Measurements from ENCODE around the gene NSFL1C.

Gene NSFL1C

DNA sequence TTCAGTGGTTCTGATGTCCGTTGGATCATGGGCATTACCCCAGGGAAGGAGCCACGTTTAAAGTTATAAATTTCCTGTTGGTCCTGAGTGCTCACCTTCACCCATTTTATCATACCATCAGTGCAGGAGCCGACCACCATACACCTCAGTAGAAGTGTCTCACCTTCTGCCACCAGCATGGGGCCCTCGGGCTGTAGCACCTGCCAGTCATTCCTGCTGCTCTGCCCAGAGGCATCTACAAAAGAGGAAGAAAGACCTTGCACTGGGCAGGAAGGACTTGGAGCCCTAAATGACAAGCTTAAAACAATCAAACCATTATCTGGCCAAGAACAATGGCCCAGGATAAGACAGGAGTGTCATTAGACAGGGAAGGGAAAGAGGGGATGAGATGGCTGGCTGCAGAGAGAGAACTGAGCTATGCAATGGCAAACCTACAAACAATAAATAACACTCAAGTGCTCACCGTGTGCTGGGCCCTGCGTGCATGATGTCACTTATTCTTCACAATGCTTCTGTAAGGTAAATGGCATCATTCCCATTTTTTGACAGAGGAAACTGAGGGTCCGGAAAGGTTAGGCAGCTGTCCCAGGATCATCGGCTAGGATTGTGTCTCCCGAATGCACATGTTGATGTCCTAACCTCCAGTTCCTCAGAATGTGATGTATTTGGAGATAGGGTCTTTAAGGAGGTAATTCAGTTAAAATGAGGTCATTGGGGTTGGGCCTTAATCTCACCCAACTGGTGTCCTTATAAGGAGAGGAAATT, 13.4 kb upstream of the NSFL1C start:
- no peak for DNase-seq

DNA sequence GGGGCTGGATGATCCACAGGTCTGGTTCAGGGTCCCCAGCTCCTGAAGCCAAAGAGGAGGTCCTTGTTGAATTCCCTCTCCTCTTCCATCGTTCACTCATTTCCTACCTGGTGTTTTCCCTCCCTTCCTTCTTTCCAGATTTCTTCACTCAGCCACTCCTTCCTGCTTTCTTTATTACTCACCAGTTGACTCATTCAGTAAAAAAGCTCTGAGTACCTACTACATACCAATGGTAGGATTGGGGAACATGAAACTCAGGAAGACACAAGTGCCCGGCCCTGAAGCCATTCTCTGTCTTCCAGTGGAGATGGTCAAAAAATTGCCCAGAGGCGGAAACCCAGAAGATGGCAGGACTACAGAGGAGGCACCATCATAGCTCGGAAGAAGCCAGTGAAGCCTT, 11.9 kb upstream of the NSFL1C start:
- no peak for DNase-seq

DNA sequence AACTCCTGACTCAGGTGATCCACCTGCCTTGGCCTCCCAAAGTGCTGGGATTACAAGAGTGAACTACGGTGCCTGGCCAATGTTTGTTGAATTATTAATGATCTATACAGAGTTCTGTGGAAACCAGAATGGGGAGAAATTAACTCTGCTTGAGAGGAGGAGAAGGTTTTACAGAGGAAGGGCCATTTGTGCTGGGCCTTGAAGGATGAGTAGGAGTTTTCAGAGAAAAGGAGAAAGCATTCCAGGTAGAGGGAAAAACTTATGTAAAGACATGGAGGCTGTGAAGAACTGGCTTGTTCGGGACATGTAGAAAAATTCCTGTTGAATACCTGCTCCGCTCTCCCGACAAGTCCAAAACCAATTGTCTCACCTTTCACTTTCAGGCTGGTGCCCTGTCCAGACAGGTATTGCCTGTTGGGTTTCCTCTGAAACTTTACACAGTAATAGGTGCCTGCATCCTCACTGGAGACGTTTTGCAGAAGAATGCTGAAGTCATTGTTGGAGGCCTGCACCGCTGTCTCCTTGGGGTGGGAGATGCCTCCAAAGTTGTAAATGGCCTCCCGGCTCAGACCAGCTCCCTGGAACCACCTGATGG, 11.3 kb upstream of the NSFL1C start:
- no peak for DNase-seq

DNA sequence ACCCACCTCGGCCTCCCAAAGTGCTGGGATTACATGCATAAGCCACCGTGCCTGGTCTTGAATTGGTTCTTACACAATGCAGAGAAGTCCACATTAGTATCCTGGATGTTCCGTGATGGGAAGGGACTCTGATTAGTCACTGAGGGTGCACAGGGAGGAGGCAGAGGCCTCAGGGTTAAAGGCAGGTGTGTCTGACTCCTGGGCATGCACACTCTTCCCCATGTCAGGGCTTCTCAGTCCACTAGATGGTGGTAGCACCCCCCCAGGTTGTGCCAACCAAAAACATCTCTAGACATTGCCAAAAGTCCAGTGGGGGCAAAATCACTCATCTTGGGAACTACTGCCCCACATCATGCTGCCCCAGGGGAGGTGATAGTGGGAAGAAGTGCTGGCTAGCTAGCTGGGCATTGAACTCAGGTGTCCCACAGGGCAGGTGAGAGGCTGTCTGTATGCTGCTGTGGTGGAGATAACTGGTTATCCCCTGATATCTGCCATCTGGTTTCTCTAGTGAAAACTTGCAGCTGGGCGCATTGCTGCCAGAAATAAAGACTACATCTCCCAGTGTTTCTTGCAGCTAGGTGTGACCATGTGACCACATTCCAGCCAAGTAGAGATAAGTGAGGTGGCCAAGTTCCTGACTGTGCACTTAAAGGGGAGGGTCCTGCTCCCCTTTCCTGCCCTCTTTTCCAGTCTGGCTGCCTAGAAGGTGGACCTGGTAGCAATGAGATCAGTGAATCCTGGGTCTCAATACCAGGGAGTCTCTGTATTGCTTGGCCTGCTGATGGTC, 8.4 kb upstream of the NSFL1C start:
- DNase-seq, result no peak

DNA sequence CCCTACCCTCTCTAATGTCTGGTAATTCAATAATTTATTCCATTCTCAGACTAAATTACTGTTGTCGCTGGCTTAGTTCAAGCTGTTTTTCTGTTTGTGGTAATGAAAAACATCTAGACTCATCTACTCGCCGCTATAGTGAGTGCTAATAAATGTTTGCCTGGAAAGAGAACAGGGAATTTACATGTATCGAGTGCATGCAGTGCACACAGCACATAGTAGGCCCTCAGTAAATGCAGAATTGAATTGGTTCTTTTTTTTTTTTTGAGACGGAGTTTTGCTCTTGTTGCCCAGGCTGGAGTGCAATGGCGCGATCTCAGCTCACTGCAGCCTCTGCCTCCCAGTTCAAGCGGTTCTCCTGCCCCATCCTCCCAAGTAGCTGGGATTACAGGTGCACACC, 7.7 kb upstream of the NSFL1C start:
- no peak for DNase-seq

DNA sequence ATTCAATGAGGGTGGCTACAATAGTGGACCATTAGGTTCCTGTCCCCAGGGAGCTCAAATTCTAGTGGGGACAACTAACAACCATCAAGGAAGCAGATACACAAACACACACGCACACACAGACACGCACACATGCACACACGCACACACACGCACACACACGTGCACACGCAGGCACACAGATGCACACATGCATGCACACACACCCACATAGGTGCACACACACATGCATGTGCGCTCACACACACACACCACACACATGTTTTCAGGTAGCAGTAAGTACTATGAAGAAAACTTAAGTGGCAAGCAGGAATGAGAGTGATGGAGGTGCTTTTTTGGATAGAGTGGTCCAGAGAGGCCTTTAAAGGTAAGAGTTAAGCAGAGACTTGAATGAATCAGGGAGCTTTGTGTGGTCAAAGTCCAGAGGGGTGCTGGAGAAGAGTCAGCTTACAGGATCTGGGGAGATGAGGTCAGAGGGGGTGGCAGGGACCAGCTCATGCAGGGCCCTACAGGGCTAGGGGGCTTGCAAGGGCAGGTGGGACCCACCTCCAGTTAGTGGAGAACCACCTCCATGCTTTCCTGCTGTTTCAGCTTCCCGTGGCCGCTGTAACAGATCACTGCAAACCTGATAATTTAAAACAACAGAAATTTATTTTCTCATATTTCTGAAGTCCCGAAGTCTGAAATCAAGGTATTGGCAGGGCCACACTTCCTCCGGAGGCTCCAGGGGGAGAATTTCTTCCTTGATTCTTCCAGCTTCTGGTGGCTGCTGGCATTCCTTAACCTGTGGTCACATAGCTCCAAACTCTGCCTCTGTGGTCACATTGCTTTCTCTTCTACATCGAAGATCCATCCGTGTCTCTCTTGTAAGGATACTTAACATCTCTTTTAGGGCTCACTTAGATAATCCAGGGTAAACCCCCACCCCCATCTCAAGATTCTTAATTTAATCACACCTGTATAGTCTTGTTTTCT, 6.9 kb upstream of the NSFL1C start:
- no peak for DNase-seq

DNA sequence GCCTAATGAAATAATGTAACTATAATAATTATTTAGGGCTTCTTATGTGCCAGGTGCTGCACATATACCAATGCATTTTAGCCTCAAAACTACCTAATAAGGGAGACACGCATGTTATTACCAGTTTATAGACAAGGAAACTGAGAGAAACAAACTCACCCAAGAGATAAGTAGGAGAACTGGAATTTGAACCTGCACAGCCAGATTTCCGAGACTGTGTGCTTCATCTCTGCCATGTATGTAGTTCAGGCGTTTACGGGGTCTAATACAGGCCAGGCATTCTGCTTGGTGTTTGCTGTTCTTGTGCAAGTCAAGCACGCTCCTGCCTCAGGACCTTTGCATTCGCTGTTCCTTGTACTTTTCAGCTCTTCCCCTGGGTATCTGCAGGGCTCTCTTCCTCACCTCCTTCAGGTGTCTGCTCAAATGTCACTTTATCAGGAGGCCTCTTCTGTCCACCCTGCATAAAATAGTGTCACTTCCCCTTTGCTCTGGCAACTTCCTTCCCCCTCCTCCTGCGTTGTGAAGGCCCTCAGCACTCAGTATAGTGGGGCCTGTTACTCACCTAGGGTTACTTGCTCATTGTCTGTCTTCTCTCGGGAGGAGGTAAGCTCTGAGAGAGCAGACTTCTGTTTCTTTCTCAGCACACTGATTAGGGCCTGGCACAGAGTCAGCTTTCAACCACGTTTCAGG, 6.1 kb upstream of the NSFL1C start:
- DNase-seq, result no peak

DNA sequence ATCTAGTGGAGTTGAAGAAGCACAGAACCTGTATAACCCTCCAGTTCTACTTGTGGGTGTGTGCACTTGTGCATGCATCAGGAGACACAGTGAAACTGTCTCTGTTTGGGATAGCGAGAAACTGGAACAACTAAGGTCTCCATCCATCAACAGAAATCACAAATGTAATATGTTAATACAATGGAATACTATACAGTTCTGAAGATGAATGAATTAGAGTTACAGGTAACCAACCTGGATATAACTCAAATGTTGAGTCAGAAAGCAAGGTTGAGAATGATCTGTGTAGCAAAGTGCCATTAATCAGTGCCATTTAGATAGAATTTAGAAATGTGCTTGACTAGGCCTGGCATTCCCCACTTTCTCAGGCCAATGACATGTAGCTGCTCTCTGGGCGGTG, 4.6 kb upstream of the NSFL1C start:
- DNase-seq, result no peak

DNA sequence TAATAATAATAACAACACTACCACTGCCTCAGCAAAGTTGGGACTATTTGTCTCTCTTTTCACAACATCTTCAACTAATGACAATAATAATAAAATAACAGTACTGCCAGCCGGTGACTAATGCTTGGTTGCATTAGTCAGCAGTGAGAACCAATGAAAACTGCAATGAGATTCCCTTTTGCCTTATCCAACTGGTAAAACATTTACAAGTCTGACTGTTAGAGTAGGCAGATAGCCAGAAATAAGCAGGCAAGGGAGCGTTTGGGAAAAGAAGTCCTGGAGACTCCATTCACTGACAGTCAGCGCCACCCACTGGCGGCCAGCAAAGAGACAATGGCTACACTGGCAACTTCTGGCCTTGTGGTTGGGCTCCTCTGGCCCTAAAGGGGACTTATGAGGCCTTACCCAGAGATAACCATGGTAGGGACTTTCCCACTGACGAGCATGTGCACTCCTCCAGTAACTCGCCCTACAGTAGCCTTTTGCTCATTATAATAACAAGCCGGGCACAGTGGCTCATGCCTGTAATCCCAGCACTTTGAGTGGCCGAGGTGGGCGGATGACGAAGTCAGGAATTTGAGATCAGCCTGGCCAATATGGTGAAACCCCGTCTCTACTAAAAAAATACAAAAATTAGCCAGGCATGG, 3.4 kb upstream of the NSFL1C start:
- DNase-seq, result peak; percentile 68

DNA sequence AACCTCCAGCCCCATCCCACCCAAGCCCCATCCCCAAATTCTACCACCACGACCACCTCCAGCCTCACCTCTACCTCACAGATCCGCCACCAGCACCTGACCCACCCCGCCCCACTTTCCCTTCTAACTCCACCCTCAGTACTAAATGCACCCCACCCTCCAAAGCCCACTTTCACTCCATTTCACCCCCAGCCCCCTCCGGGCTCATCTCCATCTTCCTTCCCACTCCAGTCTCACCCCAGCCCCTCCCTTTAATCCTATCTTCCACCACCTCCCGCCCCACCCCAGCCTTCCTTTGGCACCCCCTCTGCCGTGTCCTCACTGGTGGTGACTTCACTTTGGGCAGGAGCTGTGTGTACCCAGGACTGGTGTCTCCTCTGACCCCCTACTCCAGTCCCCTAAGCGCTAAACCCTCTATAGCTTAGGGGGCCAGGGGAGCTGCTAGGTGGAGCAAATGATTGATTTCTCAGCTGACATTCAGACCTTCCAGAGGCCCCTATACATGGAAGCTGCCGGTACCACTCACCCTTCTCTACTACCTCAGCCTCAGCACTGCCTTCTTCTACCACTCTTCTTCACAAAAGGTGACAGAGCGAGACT, 2.8 kb upstream of the NSFL1C start:
- no peak for DNase-seq

DNA sequence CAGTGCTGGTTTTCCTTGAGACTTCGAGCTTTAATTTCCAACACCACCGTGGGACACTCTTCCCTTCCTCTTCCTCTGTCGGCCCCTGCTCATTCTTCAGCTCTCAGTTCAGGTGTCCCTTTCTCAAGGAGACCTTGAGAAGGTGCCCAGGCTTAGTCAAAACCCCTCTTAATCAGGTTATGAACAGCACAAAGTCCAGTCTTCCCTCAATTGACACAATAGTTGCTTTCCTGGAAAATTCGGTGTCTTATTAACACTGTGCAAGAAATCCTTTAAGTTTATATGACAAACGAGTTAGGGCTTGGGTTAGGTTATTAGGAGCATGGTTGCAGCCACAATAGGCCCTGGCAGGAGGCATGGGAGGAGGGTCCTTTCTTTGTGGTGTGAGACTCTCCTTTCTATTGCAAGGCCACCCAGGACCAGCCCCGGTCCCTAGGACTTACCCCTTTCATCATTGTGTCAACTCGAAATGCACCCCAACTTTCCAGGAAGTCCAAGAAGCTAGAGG, 1.5 kb upstream of the NSFL1C start:
- DNase-seq, result no peak

DNA sequence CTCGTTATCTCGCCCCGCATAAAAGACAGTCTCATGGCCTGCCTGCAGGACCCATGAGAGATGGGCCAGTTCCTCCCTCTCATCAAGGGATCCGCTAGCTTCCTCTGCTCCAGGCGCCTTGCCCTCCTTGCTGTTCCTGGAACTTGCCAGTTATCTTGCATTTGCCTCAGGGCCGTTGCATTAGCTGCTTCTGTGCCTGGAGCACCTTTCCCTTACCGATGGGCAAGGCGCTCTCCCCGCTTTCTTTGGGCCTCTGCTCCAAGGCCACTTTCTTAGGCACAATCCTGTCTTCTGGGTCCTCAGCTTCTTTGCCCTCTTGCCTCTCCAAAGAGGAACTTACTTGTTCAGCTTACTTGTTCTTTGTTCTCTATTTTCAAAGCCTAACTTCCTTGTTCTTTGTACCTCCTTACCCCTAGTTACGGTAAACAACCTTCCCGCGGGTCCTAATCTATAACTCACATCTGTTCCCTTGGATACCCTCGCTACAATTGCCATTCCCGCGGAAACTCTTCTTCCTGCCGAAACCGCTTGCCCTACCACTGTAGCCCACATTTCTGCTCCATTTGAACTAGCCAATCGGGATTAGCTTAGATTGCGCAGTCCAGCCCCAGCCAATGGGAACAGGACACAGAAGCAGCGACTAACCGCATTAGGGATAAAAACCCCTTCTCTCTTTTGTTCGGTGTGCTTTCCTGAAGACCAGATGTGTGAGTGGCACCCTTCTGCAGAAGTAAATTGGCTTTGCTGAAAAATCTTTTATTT, 887 bp upstream of the NSFL1C start:
- DNase-seq, result no peak

DNA sequence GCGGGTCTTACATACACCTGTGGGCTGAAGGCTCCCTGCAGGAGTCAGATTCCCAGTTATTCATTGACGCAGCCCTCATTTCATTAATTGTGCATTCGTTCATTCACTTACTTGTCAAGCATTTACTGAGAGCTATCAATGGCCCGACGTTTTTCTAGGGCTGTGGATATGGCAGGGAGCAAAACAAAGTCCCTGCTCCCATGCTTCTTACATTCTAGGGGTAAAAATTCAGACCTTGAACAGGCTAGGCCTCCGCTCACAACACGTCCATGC, 369 bp upstream of the NSFL1C start:
- DNase-seq, result no peak

DNA sequence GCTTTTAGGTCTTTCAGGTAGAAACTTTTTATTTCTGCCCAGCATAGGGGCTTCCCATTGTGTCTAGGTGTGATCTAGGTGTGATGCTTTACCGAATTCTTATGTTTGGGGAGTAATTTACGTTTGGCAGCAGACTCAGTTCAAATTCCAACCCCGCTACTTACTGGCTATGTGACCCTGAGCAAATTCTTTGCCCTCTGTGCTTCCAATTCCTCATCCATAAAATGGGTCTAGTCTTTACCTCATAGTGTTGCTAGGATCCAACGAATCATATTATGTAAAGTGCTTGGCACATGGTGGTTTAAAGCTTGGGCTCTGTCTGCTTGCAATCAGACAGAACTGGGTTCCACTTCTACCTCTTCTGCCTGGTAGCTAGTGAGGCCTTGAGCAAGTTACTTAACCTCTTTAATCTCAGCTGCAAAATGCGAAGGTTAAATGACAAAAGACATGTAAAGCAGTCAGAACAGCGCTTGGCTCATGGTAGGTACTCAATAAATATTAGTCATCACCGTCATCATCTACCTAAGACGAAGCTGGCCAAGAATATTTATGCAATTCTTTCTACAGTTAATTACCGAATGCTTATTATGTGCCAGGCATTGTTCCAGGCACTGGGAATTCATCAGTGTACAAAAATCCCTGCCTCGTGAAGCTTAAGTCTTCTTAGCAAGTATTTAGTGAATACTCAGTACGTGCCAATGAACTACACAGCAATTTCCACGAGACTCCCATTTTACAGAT, 1.0 kb downstream of the NSFL1C start:
- no peak for DNase-seq

DNA sequence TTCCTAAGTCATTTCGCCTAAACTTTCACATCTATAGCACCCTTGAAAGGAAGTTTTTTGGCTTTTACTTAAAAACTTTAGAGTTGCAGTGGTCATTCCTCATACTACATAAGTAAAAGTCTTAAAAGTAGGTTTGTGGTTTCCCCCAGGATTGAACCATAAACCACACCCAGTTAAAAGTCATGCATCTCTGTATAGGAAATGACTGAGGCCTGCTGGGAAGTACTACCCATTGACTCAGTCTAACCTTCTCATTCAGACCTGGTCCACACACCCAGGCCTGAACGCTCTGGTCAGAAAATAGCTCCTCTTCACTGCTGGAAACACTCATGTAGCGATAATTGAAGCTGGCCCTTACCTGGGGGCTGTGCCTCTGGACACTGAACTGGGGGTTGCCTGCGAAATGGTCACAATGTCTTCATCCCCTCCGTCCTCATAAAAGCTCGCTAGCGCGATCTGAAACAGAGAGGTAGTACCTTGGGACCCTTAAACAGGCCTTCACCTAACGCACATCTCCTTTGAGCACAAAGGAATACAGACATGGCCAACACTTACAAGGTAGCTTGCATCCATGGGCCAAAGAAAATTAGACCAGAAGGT, 2.6 kb downstream of the NSFL1C start:
- DNase-seq, result no peak

DNA sequence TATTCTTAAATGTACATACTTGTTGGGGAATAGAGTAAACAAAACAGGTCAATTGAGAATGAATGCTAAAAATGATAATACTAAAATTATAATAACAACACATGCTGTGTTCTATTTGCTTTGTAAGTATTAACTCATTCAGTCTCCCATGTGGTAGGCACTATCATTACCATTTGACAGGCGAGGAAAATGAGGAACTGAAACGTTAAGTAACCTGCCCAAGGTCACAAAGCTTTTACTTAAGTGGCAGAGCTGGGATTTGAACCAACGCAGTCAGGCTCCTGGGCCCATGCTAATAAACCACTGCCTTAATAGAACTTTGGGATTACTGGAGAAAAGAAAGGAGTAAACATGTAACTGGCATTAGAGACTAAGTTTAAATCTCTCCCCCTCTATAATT, 3.8 kb downstream of the NSFL1C start:
- DNase-seq, result no peak

DNA sequence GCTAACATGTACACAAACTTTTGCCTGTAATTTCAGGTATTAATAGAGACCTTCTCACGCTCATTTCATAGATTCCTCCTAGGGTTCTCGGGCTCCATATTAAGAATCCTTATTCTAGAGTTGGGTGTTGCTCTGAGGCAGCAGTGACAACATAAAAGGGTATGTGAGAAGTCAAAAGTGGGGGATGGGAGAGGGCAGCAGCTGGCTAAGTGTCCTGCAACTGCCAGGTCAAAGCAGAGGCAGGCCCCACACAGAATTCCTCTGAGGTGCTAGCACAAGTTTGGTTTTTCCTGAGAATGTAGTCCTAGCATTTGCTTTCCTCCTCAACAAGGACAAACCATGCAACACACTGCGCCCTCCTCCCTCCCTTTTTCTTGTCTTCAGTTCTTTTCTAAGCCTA, 4.6 kb downstream of the NSFL1C start:
- no peak for DNase-seq

DNA sequence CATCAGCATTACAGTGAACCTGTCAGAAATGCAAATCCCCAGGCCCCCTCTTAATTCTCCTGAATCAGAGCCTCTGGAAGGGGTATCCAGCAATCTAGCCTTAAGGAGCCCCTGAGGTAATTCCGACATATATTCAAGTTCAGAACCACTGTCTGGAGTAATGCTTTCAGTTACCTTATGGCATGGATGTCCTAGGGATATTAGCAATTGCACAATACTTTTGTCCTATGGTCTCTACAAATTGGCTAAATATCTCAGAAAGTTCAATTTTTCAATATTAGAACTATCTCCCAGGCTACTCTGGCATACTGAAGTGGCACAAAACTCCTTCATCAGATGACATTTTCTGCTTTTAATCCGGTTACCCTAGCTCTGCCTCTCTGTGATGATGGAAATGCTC, 6.4 kb downstream of the NSFL1C start:
- no peak for DNase-seq

DNA sequence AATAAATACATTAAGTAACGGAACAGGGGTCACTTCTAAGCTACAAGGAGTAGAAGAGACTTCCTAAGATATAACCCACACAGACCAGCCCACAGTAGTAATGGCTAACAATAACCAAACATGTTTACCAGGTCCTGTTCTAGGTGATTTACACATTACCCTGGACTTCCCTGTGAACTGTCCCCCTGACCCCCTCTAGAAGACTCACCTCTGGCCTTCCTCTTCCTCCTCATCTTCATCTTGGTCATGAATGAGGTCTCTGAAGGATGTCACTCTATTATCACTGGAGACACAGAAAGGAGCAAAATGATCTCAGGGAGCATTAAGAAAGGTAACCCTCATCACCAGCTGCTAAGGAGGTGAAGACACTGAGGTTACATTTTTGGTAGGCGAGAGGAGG, 8.7 kb downstream of the NSFL1C start:
- no peak for DNase-seq

DNA sequence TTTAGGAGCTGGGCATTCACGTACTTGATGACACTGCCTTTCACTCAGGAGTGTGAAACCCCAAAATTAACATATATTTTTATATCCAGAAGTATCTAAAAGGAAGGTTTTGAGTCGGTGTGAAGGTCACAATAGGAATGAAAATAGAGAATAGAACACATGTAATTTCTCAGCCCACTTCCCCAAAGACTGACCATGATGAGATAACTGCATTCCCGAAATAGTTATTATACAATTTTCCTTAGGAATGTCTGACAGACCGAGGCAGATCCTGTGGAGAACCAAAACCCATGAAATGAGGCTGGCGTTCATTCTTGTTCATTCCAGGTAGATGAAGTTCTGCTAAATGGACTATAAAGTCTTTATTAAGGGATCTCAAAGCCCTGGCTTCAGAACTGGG, 10.3 kb downstream of the NSFL1C start:
- DNase-seq, result no peak

Data from NCI-H1092 (cell line).